ENCODE data around the gene GPR21. TPM values are rescaled to one million over a fixed set of nuclear protein-coding genes. Genes with fewer than 3 reads are reported as not detected.

The GPR21 gene
- total RNA-seq, 1 experiment from 2014 or later = 1.1 TPM

DNA sequence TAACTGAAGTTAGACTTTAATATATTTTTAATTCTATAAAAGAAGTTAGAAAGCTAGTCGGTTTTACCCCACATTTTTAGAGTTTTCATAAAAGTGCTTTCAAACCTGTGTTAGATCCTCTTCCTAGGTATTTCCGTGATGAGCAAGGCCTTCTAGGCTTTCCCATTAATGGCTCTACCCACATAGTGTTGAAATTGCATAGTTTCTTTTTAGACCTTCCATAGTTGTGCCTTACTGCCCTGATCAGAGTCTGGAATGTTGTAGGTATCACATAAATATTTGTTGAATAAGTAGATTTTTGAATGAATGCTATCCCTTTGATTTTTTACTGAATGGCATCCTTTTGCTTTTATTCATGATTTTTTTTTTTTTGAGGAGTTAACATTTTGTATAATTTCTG, 45.3 kb upstream of the GPR21 start:
- Histone ChIP-seq H3K27me3 (ENCODE audit: insufficient read depth, low read length) (no peaks in the 10 kb centered on the region), H3K27ac (ENCODE audit: low read depth, low read length) (no peak overlapping the region), H4K20me1 (ENCODE audit: insufficient read depth) (no peaks in the 10 kb centered on the region), H3K36me3 (ENCODE audit: control insufficient read depth in 1 of 2, insufficient read depth in 2 of 2, low read length in 2 of 2) (peaks cover 10 to 16% of the 10 kb centered on the region in 2 experiments; a peak in 3 of 4 replicates), H3K9me3 (ENCODE audit: control insufficient read depth in 1 of 2, insufficient read depth in 1 of 2, low read depth in 1 of 2, low read length in 2 of 2) (no peaks in the 10 kb centered on the region), H3K4me3 (replicated peaks in 1 of 2; ENCODE audit: low read depth in 1 of 2, low read length in 2 of 2) (no peak overlapping the region), H3K9ac (ENCODE audit: low read length) (no peak overlapping the region), H3K9me2 (ENCODE audit: insufficient read depth) (no peaks in the 10 kb centered on the region), H3K4me2 (ENCODE audit: low read length) (no peak overlapping the region), H3K79me2 (ENCODE audit: insufficient read depth, low read length) (no peaks in the 10 kb centered on the region), H2AFZ (ENCODE audit: low read depth, low read length, poor library complexity, severe bottlenecking) (no peak overlapping the region), H3K4me1 (ENCODE audit: control insufficient read depth in 1 of 2, insufficient read depth in 2 of 2, low read length in 2 of 2) (no peaks in the 10 kb centered on the region)
- BruUV-seq (replicated peaks) = no TSS peak
- DNase-seq (ENCODE audit: low read depth, low spot score) (no peak), ATAC-seq (no peak)
- ChIA-PET RAD21 (ENCODE audit: low non-redundant PET in 1 of 2, low total read pairs in 2 of 2, uncharacterized antibody in 2 of 2, unreplicated experiment in 2 of 2) (no interaction called here), CTCF (no interaction called here), POLR2A (no interaction called here)
- intact Hi-C loops (cut with micrococcal nuclease) = no loop called here
- TF ChIP-seq EZH2phosphoT487 (IDR thresholded peaks at IDR 0.05; ENCODE audit: borderline replicate concordance) = no peak
- no peak for TF ChIP-seq ZFX (IDR thresholded peaks at IDR 0.05)
- TF ChIP-seq, protein P1, sequence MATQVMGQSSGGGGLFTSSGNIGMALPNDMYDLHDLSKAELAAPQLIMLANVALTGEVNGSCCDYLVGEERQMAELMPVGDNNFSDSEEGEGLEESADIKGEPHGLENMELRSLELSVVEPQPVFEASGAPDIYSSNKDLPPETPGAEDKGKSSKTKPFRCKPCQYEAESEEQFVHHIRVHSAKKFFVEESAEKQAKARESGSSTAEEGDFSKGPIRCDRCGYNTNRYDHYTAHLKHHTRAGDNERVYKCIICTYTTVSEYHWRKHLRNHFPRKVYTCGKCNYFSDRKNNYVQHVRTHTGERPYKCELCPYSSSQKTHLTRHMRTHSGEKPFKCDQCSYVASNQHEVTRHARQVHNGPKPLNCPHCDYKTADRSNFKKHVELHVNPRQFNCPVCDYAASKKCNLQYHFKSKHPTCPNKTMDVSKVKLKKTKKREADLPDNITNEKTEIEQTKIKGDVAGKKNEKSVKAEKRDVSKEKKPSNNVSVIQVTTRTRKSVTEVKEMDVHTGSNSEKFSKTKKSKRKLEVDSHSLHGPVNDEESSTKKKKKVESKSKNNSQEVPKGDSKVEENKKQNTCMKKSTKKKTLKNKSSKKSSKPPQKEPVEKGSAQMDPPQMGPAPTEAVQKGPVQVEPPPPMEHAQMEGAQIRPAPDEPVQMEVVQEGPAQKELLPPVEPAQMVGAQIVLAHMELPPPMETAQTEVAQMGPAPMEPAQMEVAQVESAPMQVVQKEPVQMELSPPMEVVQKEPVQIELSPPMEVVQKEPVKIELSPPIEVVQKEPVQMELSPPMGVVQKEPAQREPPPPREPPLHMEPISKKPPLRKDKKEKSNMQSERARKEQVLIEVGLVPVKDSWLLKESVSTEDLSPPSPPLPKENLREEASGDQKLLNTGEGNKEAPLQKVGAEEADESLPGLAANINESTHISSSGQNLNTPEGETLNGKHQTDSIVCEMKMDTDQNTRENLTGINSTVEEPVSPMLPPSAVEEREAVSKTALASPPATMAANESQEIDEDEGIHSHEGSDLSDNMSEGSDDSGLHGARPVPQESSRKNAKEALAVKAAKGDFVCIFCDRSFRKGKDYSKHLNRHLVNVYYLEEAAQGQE (IDR thresholded peaks at IDR 0.05; ENCODE audit: low read depth) = no peak
- TF ChIP-seq CBX3 (IDR thresholded peaks at IDR 0.05; ENCODE audit: low read depth) = no peak
- TF ChIP-seq POLR2A (IDR thresholded peaks at IDR 0.05; ENCODE audit: borderline replicate concordance, extremely low read depth, insufficient read depth, insufficient read length) = no peak
- no peak for TF ChIP-seq ATF3 (IDR thresholded peaks at IDR 0.05)
- TF ChIP-seq SRF (IDR thresholded peaks at IDR 0.05; ENCODE audit: low read depth) = no peak
- TF ChIP-seq ELF1 (IDR thresholded peaks at IDR 0.05; ENCODE audit: borderline replicate concordance, low read depth) = no peak
- no peak for TF ChIP-seq RAD21 (IDR thresholded peaks at IDR 0.05; ENCODE audit: low read depth)
- TF ChIP-seq POLR2AphosphoS5 (IDR thresholded peaks at IDR 0.05; ENCODE audit: low read depth, low read length) = no peak
- TF ChIP-seq TCF7L2 (IDR thresholded peaks at IDR 0.05; ENCODE audit: borderline replicate concordance, extremely low read depth, insufficient read depth, insufficient read length) = no peak
- no peak for TF ChIP-seq SIN3A (IDR thresholded peaks at IDR 0.05; ENCODE audit: low read depth)

Measured in HCT116 (cell line).